GM12878 (cell line): Measurements from ENCODE around the gene GP5.

Experiments used
- CTCF ChIP-seq, 3 experiments: IDR thresholded peaks in 2 of 3; conservative IDR thresholded peaks in 1 of 3; 2 replicates each; pipeline ENCODE4 v1.5.1; 2011; ENCODE audit warnings: low read depth in 3 of 3, low read length in 3 of 3, mild to moderate bottlenecking in 3 of 3, control low read depth in 2 of 3, moderate library complexity in 2 of 3, inconsistent platforms in 1 of 3, mixed read lengths in 1 of 3; ENCODE audit not compliant: control insufficient read depth in 2 of 3, insufficient read depth in 1 of 3; ENCODE audit errors: extremely low read depth in 1 of 3
- ZBTB11 ChIP-seq: fragments of 450-650 bp; formaldehyde crosslinking; IDR thresholded peaks from 2 replicates; pipeline ENCODE4 v1.5.0; 2022; ENCODE audit warnings: mild to moderate bottlenecking, missing genetic modification characterization

GRCh38 chr3:194379651-194380050, 19.4 kb downstream of the GP5 start:
- TF ChIP-seq CTCF (IDR thresholded peaks at IDR 0.05 in 2 of 3, conservative IDR thresholded peaks at IDR 0.05 in 1 of 3; ENCODE audit: control insufficient read depth in 2 of 3, extremely low read depth in 1 of 3, insufficient read depth in 1 of 3, low read depth in 3 of 3, low read length in 3 of 3), result no peak
- no peak for TF ChIP-seq ZBTB11 (CRISPR knock-in tag)
